CD14-positive monocyte (primary cell): Measurements from ENCODE around the gene SPAG17. TPM values are rescaled to one million over a fixed set of nuclear protein-coding genes. Genes with fewer than 3 reads are reported as not detected.

Experiments used
- DNase-seq, 3 donors: peaks; one replicate each; pipeline ENCODE4 v3.0.0-alpha.2; 2011 to 2022
- H2AFZ ChIP-seq: 2 replicates; pipeline ENCODE4 v1.6.0; 2012; ENCODE audit warnings: mild to moderate bottlenecking, low read depth, low read length, inconsistent platforms; ENCODE audit not compliant: insufficient read depth, poor library complexity, severe bottlenecking
- H3K27ac ChIP-seq, 2 donors: 1 replicate in 1 of 2; 2 replicates in 1 of 2; pipeline ENCODE4 v1.5.1; 2012 to 2013; ENCODE audit warnings: low read length in 2 of 2, control low read depth in 1 of 2, inconsistent platforms in 1 of 2, low read depth in 1 of 2, mild to moderate bottlenecking in 1 of 2
- H3K27me3 ChIP-seq, 2 donors: one replicate each; pipeline versions ENCODE4 v1.6.0 to v1.6.1; 2011 to 2013; ENCODE audit warnings: low read length in 2 of 2; ENCODE audit not compliant: control insufficient read depth in 2 of 2, insufficient read depth in 2 of 2
- H3K36me3 ChIP-seq, 2 donors: replicated peaks in 1 of 2; 1 replicate in 1 of 2; 2 replicates in 1 of 2; pipeline versions ENCODE4 v1.5.1 to v1.6.1; 2012 to 2013; ENCODE audit warnings: low read length in 2 of 2, control low read depth in 1 of 2, inconsistent platforms in 1 of 2, mild to moderate bottlenecking in 1 of 2; ENCODE audit not compliant: insufficient read depth in 2 of 2, control insufficient read depth in 1 of 2
- H3K4me1 ChIP-seq, 2 donors: 1 replicate in 1 of 2; 2 replicates in 1 of 2; pipeline versions ENCODE4 v1.5.1 to v1.6.1; 2012 to 2013; ENCODE audit warnings: low read length in 2 of 2, control low read depth in 1 of 2, inconsistent platforms in 1 of 2, mild to moderate bottlenecking in 1 of 2, moderate library complexity in 1 of 2; ENCODE audit not compliant: insufficient read depth in 2 of 2, control insufficient read depth in 1 of 2
- H3K4me2 ChIP-seq: replicated peaks from 2 replicates; pipeline ENCODE3; 2012; ENCODE audit warnings: low read length, moderate library complexity, mild to moderate bottlenecking; ENCODE audit not compliant: poor library complexity, severe bottlenecking; ENCODE audit errors: extremely low read depth
- H3K4me3 ChIP-seq, 3 experiments: fragments of 200-600 bp in 1 of 3; sonication (generic) in 1 of 3; replicated peaks in 1 of 3; 1 replicate in 2 of 3; 2 replicates in 1 of 3; pipeline ENCODE4 v1.5.1; 2011 to 2013; ENCODE audit warnings: low read length in 3 of 3, mild to moderate bottlenecking in 3 of 3, control low read depth in 2 of 3, low read depth in 2 of 3, inconsistent platforms in 1 of 3, moderate library complexity in 1 of 3
- H3K79me2 ChIP-seq: 2 replicates; pipeline ENCODE4 v1.6.0; 2012; ENCODE audit warnings: mild to moderate bottlenecking, control low read depth, inconsistent platforms, low read length, moderate library complexity; ENCODE audit not compliant: insufficient read depth
- H3K9ac ChIP-seq: 2 replicates; pipeline ENCODE4 v1.6.0; 2017; ENCODE audit warnings: low read length, mild to moderate bottlenecking; ENCODE audit not compliant: insufficient read depth, poor library complexity, severe bottlenecking
- H3K9me3 ChIP-seq, 2 donors: replicated peaks in 1 of 2; 1 replicate in 1 of 2; 2 replicates in 1 of 2; pipeline versions ENCODE4 v1.5.1 to v1.6.1; 2012 to 2013; ENCODE audit warnings: low read length in 2 of 2, control low read depth in 1 of 2; ENCODE audit not compliant: control insufficient read depth in 1 of 2, insufficient read depth in 1 of 2
- H4K20me1 ChIP-seq: 2 replicates; pipeline ENCODE4 v1.6.0; 2012; ENCODE audit warnings: mild to moderate bottlenecking, low read length, control low read depth, moderate library complexity; ENCODE audit not compliant: insufficient read depth
- H3K27ac Mint-ChIP-seq, 7 donors: one replicate each; pipeline ENCODE4 v1.8.0; 2020; ENCODE audit warnings: mild to moderate bottlenecking in 7 of 7, mixed read lengths in 7 of 7, moderate library complexity in 6 of 7, inconsistent platforms in 2 of 7
- H3K27me3 Mint-ChIP-seq, 3 donors: one replicate each; pipeline ENCODE4 v1.8.0; 2021 to 2022; ENCODE audit warnings: low read depth in 3 of 3, mild to moderate bottlenecking in 3 of 3, mixed read lengths in 3 of 3, moderate library complexity in 3 of 3, inconsistent platforms in 1 of 3
- H3K36me3 Mint-ChIP-seq, 2 donors: one replicate each; pipeline ENCODE4 v1.8.0; 2020; ENCODE audit warnings: mixed read lengths in 2 of 2, inconsistent platforms in 1 of 2, mild to moderate bottlenecking in 1 of 2
- H3K4me1 Mint-ChIP-seq: one replicate; pipeline ENCODE4 v1.8.0; 2020; ENCODE audit warnings: mild to moderate bottlenecking, mixed read lengths
- H3K4me3 Mint-ChIP-seq, 2 donors: one replicate each; pipeline ENCODE4 v1.8.0; 2020; ENCODE audit warnings: mild to moderate bottlenecking in 2 of 2, mixed read lengths in 2 of 2, moderate library complexity in 1 of 2
- H3K9me3 Mint-ChIP-seq, 7 donors: one replicate each; pipeline ENCODE4 v1.8.0; 2020 to 2022; ENCODE audit warnings: mixed read lengths in 7 of 7, mild to moderate bottlenecking in 6 of 7, moderate library complexity in 6 of 7, inconsistent platforms in 2 of 7
- WGBS: methylation state at CpG from one replicate; pipeline ENCODE4 v1.1.5; 2013; ENCODE audit warnings: missing lambda C conversion rate; ENCODE audit not compliant: insufficient coverage; 5-methylcytosine and 5-hydroxymethylcytosine counted together
- intact Hi-C, 2 donors: fragments of 100-400 bp; cut with micrococcal nuclease; formaldehyde crosslinking; loops; one replicate each; pipeline versions ENCODE4 v1.15.0 to v1.15.1; 2023
- polyA plus RNA-seq, 3 donors: library from polyadenylated mRNA; depleted of rRNA in 1 of 3; unstranded in 2 of 3; stranded (reverse) in 1 of 3; fragments of 300-500 nt in 2 of 3; fragments of >200 nt in 1 of 3; fragmentation: Illumina TruSeq in 2 of 3; gene quantifications; 1 replicate in 2 of 3; 2 replicates in 1 of 3; pipeline ENCODE4 v1.2.3, GENCODE V29; 2012 to 2021
- TF ChIP-seq, protein P1 (sequence below): fragments of 200-600 bp; IDR thresholded peaks from one replicate; pipeline ENCODE4 v1.8.0; 2022; ENCODE audit warnings: antibody characterized with exemption, mild to moderate bottlenecking

Gene SPAG17
- polyA plus RNA-seq, 3 donors, result 0.26 to 0.87 (median 0.68) TPM

- Histone ChIP-seq H2AFZ (no peak overlapping the region), H3K79me2 (no peaks in the 10 kb centered on the region), H3K27ac (no peak overlapping the region), H3K4me2 (no peak overlapping the region), H3K9ac (no peak overlapping the region), H3K36me3 (no peaks in the 10 kb centered on the region), H3K4me1 (no peaks in the 10 kb centered on the region), H3K9me3 (no peaks in the 10 kb centered on the region), H3K4me3 (no peak overlapping the region), H4K20me1 (no peaks in the 10 kb centered on the region), H3K27me3 (no peaks in the 10 kb centered on the region)
- no CpG with 5 or more reads among the region's 2 CpGs for WGBS
- peaks cover 0 to 5% (median 0%) of the 10 kb centered on the region in 3 donors for H3K27me3 Mint-ChIP-seq
- H3K9me3 Mint-ChIP-seq, result peaks cover 0 to 3% (median 0%) of the 10 kb centered on the region in 7 donors
- H3K4me3 Mint-ChIP-seq, result no peak overlapping the region
- H3K4me1 Mint-ChIP-seq, result peaks cover 8% of the 10 kb centered on the region
- H3K36me3 Mint-ChIP-seq, result no peaks in the 10 kb centered on the region
- no peak for DNase-seq
- TF ChIP-seq, protein P1, sequence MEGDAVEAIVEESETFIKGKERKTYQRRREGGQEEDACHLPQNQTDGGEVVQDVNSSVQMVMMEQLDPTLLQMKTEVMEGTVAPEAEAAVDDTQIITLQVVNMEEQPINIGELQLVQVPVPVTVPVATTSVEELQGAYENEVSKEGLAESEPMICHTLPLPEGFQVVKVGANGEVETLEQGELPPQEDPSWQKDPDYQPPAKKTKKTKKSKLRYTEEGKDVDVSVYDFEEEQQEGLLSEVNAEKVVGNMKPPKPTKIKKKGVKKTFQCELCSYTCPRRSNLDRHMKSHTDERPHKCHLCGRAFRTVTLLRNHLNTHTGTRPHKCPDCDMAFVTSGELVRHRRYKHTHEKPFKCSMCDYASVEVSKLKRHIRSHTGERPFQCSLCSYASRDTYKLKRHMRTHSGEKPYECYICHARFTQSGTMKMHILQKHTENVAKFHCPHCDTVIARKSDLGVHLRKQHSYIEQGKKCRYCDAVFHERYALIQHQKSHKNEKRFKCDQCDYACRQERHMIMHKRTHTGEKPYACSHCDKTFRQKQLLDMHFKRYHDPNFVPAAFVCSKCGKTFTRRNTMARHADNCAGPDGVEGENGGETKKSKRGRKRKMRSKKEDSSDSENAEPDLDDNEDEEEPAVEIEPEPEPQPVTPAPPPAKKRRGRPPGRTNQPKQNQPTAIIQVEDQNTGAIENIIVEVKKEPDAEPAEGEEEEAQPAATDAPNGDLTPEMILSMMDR, result peak; percentile 11
- no peak overlapping the region for H3K27ac Mint-ChIP-seq
- intact Hi-C loops, result no loop called here
These were observed 107.5 kb downstream of the SPAG17 start for GRCh38 chr1:118077331-118078045.

GRCh38 chr1:118075116-118075515, 109.9 kb downstream of the SPAG17 start:
- Histone ChIP-seq H4K20me1 (no peaks in the 10 kb centered on the region), H3K27ac (no peak overlapping the region), H2AFZ (no peak overlapping the region), H3K9me3 (no peaks in the 10 kb centered on the region), H3K36me3 (no peaks in the 10 kb centered on the region), H3K27me3 (no peaks in the 10 kb centered on the region), H3K4me1 (no peaks in the 10 kb centered on the region), H3K9ac (no peak overlapping the region), H3K4me3 (no peak overlapping the region), H3K79me2 (no peaks in the 10 kb centered on the region), H3K4me2 (no peak overlapping the region)
- H3K36me3 Mint-ChIP-seq, result no peaks in the 10 kb centered on the region
- DNase-seq, result peak in 1 of 3 donors; percentile 6
- WGBS, result 100% methylated on average over 1 of the region's 3 CpGs
- peaks cover 5% of the 10 kb centered on the region for H3K4me1 Mint-ChIP-seq
- H3K4me3 Mint-ChIP-seq, result no peak overlapping the region
- H3K27me3 Mint-ChIP-seq, result peaks cover 0 to 6% (median 0%) of the 10 kb centered on the region in 3 donors
- peaks cover 0 to 3% (median 0%) of the 10 kb centered on the region in 7 donors for H3K9me3 Mint-ChIP-seq
- H3K27ac Mint-ChIP-seq, result no peak overlapping the region
- intact Hi-C loops, result no loop called here
- TF ChIP-seq, protein P1, result no peak
